Activated naive CD4-positive, alpha-beta T cell treated with anti-CD3 and anti-CD28 coated beads, Interleukin-2, amount 10 ng/mL, durations not matched to agents 7 days and 5 days (primary cell): ENCODE measurements around the gene TSKU.

Experiments
- CTCF ChIA-PET: fragments of 350-600 bp; sonication (Branson Sonifier 250); formaldehyde crosslinking; loops from one replicate; lab custom pipeline; 2021; ENCODE audit warnings: antibody characterized with exemption; lab: Charles Lee
- DNase-seq: peaks from one replicate; pipeline ENCODE4 v3.0.0-alpha.2; 2020
- H3K27ac Mint-ChIP-seq: one replicate; pipeline ENCODE4 v1.8.0; 2021; ENCODE audit warnings: mild to moderate bottlenecking, moderate library complexity, mixed read lengths
- H3K27me3 Mint-ChIP-seq: one replicate; pipeline ENCODE4 v1.8.0; 2021; ENCODE audit warnings: mild to moderate bottlenecking, mixed read lengths
- H3K36me3 Mint-ChIP-seq: one replicate; pipeline ENCODE4 v1.8.0; 2021; ENCODE audit warnings: mixed read lengths
- H3K4me1 Mint-ChIP-seq: one replicate; pipeline ENCODE4 v1.8.0; 2021; ENCODE audit warnings: mixed read lengths
- H3K4me3 Mint-ChIP-seq: one replicate; pipeline ENCODE4 v1.8.0; 2021; ENCODE audit warnings: mild to moderate bottlenecking, moderate library complexity, mixed read lengths
- H3K9me3 Mint-ChIP-seq: one replicate; pipeline ENCODE4 v1.8.0; 2021; ENCODE audit warnings: mixed read lengths

The TSKU gene

GRCh38 chr11:76844511-76844910, 61.4 kb downstream of the TSKU start:
- H3K27me3 Mint-ChIP-seq: peaks cover 35% of the 10 kb centered on the region
- no peak overlapping the region for H3K4me3 Mint-ChIP-seq
- H3K4me1 Mint-ChIP-seq: no peaks in the 10 kb centered on the region
- H3K36me3 Mint-ChIP-seq: no peaks in the 10 kb centered on the region
- CTCF ChIA-PET: no interaction called here
- no peak for DNase-seq
- H3K27ac Mint-ChIP-seq: no peak overlapping the region
- no peaks in the 10 kb centered on the region for H3K9me3 Mint-ChIP-seq

GRCh38 chr11:76845069-76845468, 61.9 kb downstream of the TSKU start:
- CTCF ChIA-PET: interaction anchor here (0.7 kb wide), 1 partner anchor 190 kb away, joined by 4 read pairs; no protein-coding TSS in a partner anchor

GRCh38 chr11:76846441-76846840, 63.3 kb downstream of the TSKU start:
- H3K36me3 Mint-ChIP-seq: no peaks in the 10 kb centered on the region
- CTCF ChIA-PET: no interaction called here
- H3K4me3 Mint-ChIP-seq: no peak overlapping the region
- peaks cover 28% of the 10 kb centered on the region for H3K27me3 Mint-ChIP-seq
- no peak overlapping the region for H3K27ac Mint-ChIP-seq
- H3K4me1 Mint-ChIP-seq: no peaks in the 10 kb centered on the region
- H3K9me3 Mint-ChIP-seq: no peaks in the 10 kb centered on the region
- no peak for DNase-seq

More at GRCh38 chr11:76845069-76845468, 61.9 kb downstream of the TSKU start:
- peaks cover 35% of the 10 kb centered on the region for H3K27me3 Mint-ChIP-seq
- H3K27ac Mint-ChIP-seq: no peak overlapping the region
- H3K9me3 Mint-ChIP-seq: no peaks in the 10 kb centered on the region
- H3K4me3 Mint-ChIP-seq: no peak overlapping the region
- no peaks in the 10 kb centered on the region for H3K4me1 Mint-ChIP-seq
- no peaks in the 10 kb centered on the region for H3K36me3 Mint-ChIP-seq
- no peak for DNase-seq
